Trophoblast cell (in vitro differentiated cells and primary cell): ENCODE data around the gene CDKL1.

Source experiments
- DNase-seq, 2 donors: peaks; one replicate each; pipeline ENCODE4 v3.0.0-alpha.2; 2016
- H2AFZ ChIP-seq: 2 replicates; pipeline ENCODE4 v1.6.1; 2013; ENCODE audit warnings: low read length, moderate library complexity, mild to moderate bottlenecking; ENCODE audit not compliant: insufficient read depth, poor library complexity
- H2AK5ac ChIP-seq: 2 replicates; pipeline ENCODE4 v1.6.1; 2013; ENCODE audit warnings: mild to moderate bottlenecking, low read length
- H2BK120ac ChIP-seq: 2 replicates; pipeline ENCODE4 v1.6.1; 2013; ENCODE audit warnings: low read length, mild to moderate bottlenecking, moderate library complexity; ENCODE audit not compliant: insufficient read depth, poor library complexity
- H2BK12ac ChIP-seq: 2 replicates; pipeline ENCODE4 v1.6.1; 2013; ENCODE audit warnings: mild to moderate bottlenecking, low read length, moderate library complexity
- H2BK5ac ChIP-seq: 2 replicates; pipeline ENCODE4 v1.6.1; 2013; ENCODE audit warnings: low read length, low read depth, moderate library complexity, mild to moderate bottlenecking; ENCODE audit not compliant: poor library complexity
- H3K14ac ChIP-seq: 2 replicates; pipeline ENCODE4 v1.6.1; 2013; ENCODE audit warnings: mild to moderate bottlenecking, low read length
- H3K18ac ChIP-seq: 2 replicates; pipeline ENCODE4 v1.6.1; 2013; ENCODE audit warnings: mild to moderate bottlenecking, low read length
- H3K23ac ChIP-seq: 2 replicates; pipeline ENCODE4 v1.6.1; 2013; ENCODE audit warnings: low read length
- H3K27ac ChIP-seq: 2 replicates; pipeline ENCODE4 v1.5.1; 2013; ENCODE audit warnings: low read depth, mild to moderate bottlenecking, inconsistent platforms, low read length, moderate library complexity
- H3K27me3 ChIP-seq: 2 replicates; pipeline ENCODE4 v1.6.1; 2013; ENCODE audit warnings: inconsistent platforms, mild to moderate bottlenecking, low read length, moderate library complexity; ENCODE audit not compliant: insufficient read depth
- H3K36me3 ChIP-seq, 2 experiments: 1 replicate in 1 of 2; 2 replicates in 1 of 2; pipeline ENCODE4 v1.6.1; 2013; ENCODE audit warnings: low read length in 2 of 2, mild to moderate bottlenecking in 2 of 2, moderate library complexity in 1 of 2; ENCODE audit not compliant: insufficient read depth in 2 of 2, control insufficient read depth in 1 of 2
- H3K4ac ChIP-seq: 2 replicates; pipeline ENCODE4 v1.6.1; 2013; ENCODE audit warnings: low read depth, mild to moderate bottlenecking, low read length, moderate library complexity
- H3K4me1 ChIP-seq, 2 experiments: 1 replicate in 1 of 2; 2 replicates in 1 of 2; pipeline ENCODE4 v1.6.1; 2013; ENCODE audit warnings: low read length in 2 of 2, mild to moderate bottlenecking in 2 of 2, moderate library complexity in 1 of 2; ENCODE audit not compliant: insufficient read depth in 2 of 2, control insufficient read depth in 1 of 2
- H3K4me2 ChIP-seq: 2 replicates; pipeline ENCODE4 v1.6.1; 2013; ENCODE audit warnings: inconsistent platforms, mild to moderate bottlenecking, low read length, moderate library complexity
- H3K4me3 ChIP-seq: 2 replicates; pipeline ENCODE4 v1.5.1; 2013; ENCODE audit warnings: mild to moderate bottlenecking, low read depth, low read length, inconsistent platforms
- H3K79me1 ChIP-seq: one replicate; pipeline ENCODE4 v1.6.1; 2013; ENCODE audit warnings: low read length
- H3K79me2 ChIP-seq: 2 replicates; pipeline ENCODE4 v1.6.1; 2013; ENCODE audit warnings: low read length, mild to moderate bottlenecking; ENCODE audit not compliant: control insufficient read depth, insufficient read depth, poor library complexity
- H3K9ac ChIP-seq: 2 replicates; pipeline ENCODE4 v1.6.1; 2013; ENCODE audit warnings: mild to moderate bottlenecking, low read length
- H3K9me3 ChIP-seq: 2 replicates; pipeline ENCODE4 v1.6.1; 2013; ENCODE audit warnings: low read depth, mild to moderate bottlenecking, control low read depth, inconsistent platforms, low read length; ENCODE audit not compliant: insufficient read depth
- H4K12ac ChIP-seq: 2 replicates; pipeline ENCODE4 v1.6.1; 2013; ENCODE audit warnings: low read depth, mild to moderate bottlenecking, low read length, moderate library complexity
- H4K8ac ChIP-seq: 2 replicates; pipeline ENCODE4 v1.6.1; 2013; ENCODE audit warnings: low read depth, mild to moderate bottlenecking, low read length, moderate library complexity
- H4K91ac ChIP-seq: one replicate; pipeline ENCODE4 v1.6.1; 2013; ENCODE audit warnings: low read depth, mild to moderate bottlenecking, low read length, moderate library complexity
- WGBS: extraction: QIAGEN DNeasy Blood & Tissue Kit; methylation state at CpG from one replicate; pipeline ENCODE4 v1.1.7; 2013; ENCODE audit warnings: missing lambda C conversion rate; ENCODE audit not compliant: insufficient read length, insufficient coverage; ENCODE audit errors: extremely low coverage; 5-methylcytosine and 5-hydroxymethylcytosine counted together

CDKL1 gene

DNA sequence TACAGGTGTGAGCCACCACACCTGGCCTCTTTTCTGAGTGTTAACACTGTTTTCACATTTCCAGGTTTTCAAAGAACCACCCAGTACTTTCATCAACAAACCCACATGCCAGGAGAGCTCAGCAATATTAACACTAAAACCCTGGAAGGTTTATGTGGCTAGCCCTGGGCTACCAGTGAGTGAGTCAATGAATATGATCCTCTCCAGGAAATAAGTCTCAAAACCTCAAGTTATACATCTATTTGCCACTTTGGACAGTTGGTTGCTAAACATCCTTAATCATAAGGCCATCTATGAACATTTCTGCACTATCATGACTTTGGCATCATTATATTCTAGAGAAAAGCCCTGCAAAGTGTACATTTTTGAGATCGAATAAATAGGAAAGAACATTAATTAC is 6.3 kb upstream of the CDKL1 start:
- Histone ChIP-seq H3K9me3 (no peaks in the 10 kb centered on the region), H4K8ac (no peak overlapping the region), H2AFZ (no peak overlapping the region), H3K18ac (no peak overlapping the region), H3K27me3 (no peaks in the 10 kb centered on the region), H2BK5ac (no peak overlapping the region), H4K91ac (no peak overlapping the region), H2BK12ac (no peak overlapping the region), H3K4me3 (no peak overlapping the region), H3K79me1 (no peaks in the 10 kb centered on the region), H3K4me1 (peaks cover 0 to 2% of the 10 kb centered on the region in 2 experiments), H4K12ac (no peak overlapping the region), H2BK120ac (no peak overlapping the region), H3K14ac (no peak overlapping the region), H3K23ac (no peak overlapping the region), H3K27ac (no peak overlapping the region), H3K79me2 (no peaks in the 10 kb centered on the region), H3K9ac (no peak overlapping the region), H3K4me2 (no peak overlapping the region), H3K36me3 (no peaks in the 10 kb centered on the region), H2AK5ac (no peak overlapping the region), H3K4ac (no peak overlapping the region)
- DNase-seq = no peak
- no CpG with 5 or more reads among the region's 1 CpG for WGBS

GRCh38 chr14:50400461-50400860 is 3.8 kb upstream of the CDKL1 start:
- H2AK5ac ChIP-seq = no peak overlapping the region
- H3K4me2 ChIP-seq = no peak overlapping the region
- H3K23ac ChIP-seq = no peak overlapping the region
- H2BK12ac ChIP-seq = no peak overlapping the region
- WGBS = no CpG with 5 or more reads among the region's 2 CpGs
- no peak overlapping the region for H2AFZ ChIP-seq
- H3K4me1 ChIP-seq = peaks cover 0 to 8% of the 10 kb centered on the region in 2 experiments
- no peaks in the 10 kb centered on the region for H3K36me3 ChIP-seq
- no peak overlapping the region for H3K4ac ChIP-seq
- no peak overlapping the region for H3K18ac ChIP-seq
- no peak overlapping the region for H2BK120ac ChIP-seq
- H2BK5ac ChIP-seq = no peak overlapping the region
- no peak overlapping the region for H3K27ac ChIP-seq
- no peak overlapping the region for H4K12ac ChIP-seq
- no peak overlapping the region for H3K4me3 ChIP-seq
- no peaks in the 10 kb centered on the region for H3K79me2 ChIP-seq
- no peaks in the 10 kb centered on the region for H3K79me1 ChIP-seq
- H3K9ac ChIP-seq = no peak overlapping the region
- H3K14ac ChIP-seq = no peak overlapping the region
- no peaks in the 10 kb centered on the region for H3K9me3 ChIP-seq
- H4K91ac ChIP-seq = no peak overlapping the region
- no peaks in the 10 kb centered on the region for H3K27me3 ChIP-seq
- no peak for DNase-seq
- H4K8ac ChIP-seq = no peak overlapping the region

- Histone ChIP-seq H3K4ac (no peak overlapping the region), H2AK5ac (no peak overlapping the region), H3K36me3 (no peaks in the 10 kb centered on the region), H4K12ac (no peak overlapping the region), H3K79me1 (no peaks in the 10 kb centered on the region), H3K18ac (no peak overlapping the region), H3K27ac (no peak overlapping the region), H3K9me3 (no peaks in the 10 kb centered on the region), H2AFZ (no peak overlapping the region), H3K14ac (no peak overlapping the region), H3K4me3 (no peak overlapping the region), H4K8ac (no peak overlapping the region), H3K23ac (no peak overlapping the region), H3K27me3 (no peaks in the 10 kb centered on the region), H3K9ac (no peak overlapping the region), H3K79me2 (no peaks in the 10 kb centered on the region), H3K4me1 (peaks cover 0 to 8% of the 10 kb centered on the region in 2 experiments), H2BK5ac (no peak overlapping the region), H4K91ac (no peak overlapping the region), H2BK12ac (no peak overlapping the region), H3K4me2 (no peak overlapping the region), H2BK120ac (no peak overlapping the region)
- no peak for DNase-seq
- no CpG with 5 or more reads among the region's 6 CpGs for WGBS
These were observed 2.8 kb upstream of the CDKL1 start for GRCh38 chr14:50399251-50400032.

DNA sequence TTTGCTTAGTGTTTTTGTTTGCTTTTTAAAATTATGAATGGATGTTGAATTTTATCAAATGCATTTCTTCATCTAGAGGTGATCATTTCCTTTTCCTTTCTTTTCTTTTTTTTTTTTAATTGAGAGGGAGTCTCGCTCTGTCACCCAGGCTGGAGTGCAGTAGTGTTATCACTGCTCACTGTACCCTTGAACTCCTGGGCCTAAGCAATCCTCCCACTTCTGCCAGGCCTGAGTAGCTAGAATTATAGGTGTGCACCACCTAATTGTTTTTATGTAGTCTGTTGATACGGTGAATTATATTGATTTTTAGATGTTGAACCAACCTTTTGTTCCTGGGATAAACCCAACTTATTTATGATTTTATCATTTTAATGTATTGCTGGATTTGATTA is 1.5 kb upstream of the CDKL1 start:
- Histone ChIP-seq H3K9me3 (no peaks in the 10 kb centered on the region), H2AK5ac (no peak overlapping the region), H3K18ac (no peak overlapping the region), H3K4me1 (peaks cover 0 to 6% of the 10 kb centered on the region in 2 experiments), H4K8ac (no peak overlapping the region), H4K91ac (no peak overlapping the region), H3K23ac (no peak overlapping the region), H3K36me3 (no peaks in the 10 kb centered on the region), H3K27ac (no peak overlapping the region), H3K79me2 (no peaks in the 10 kb centered on the region), H3K4me2 (no peak overlapping the region), H4K12ac (no peak overlapping the region), H2AFZ (no peak overlapping the region), H2BK12ac (no peak overlapping the region), H2BK5ac (no peak overlapping the region), H2BK120ac (no peak overlapping the region), H3K4me3 (no peak overlapping the region), H3K14ac (no peak overlapping the region), H3K4ac (no peak overlapping the region), H3K9ac (no peak overlapping the region), H3K79me1 (no peaks in the 10 kb centered on the region), H3K27me3 (no peaks in the 10 kb centered on the region)
- WGBS = no CpG with 5 or more reads among the region's 2 CpGs
- no peak for DNase-seq
